AG09319 (cell line): ENCODE data around the gene CC2D1A.
A peak's percentile ranks its signal among the peaks of the same experiment; 100 is the strongest.

Source experiments
- DNase-seq: peaks from one replicate; pipeline ENCODE4 v3.0.0-alpha.2; 2010; ENCODE audit warnings: low read depth; ENCODE audit errors: extremely low read depth
- CTCF ChIP-seq: IDR thresholded peaks from 2 replicates; pipeline ENCODE4 v1.5.1; 2011; ENCODE audit warnings: low read depth, mild to moderate bottlenecking, inconsistent platforms, low read length, moderate library complexity

Gene CC2D1A

GRCh38 chr19:13952154-13952930 lies 46.3 kb downstream of the CC2D1A start, which contains the start of gene DCAF15:
DCAF15 (plus strand) TSS chr19:13952509; CDS start chr19:13952513, 4 bp downstream.
- DNase-seq: peak; percentile 100
- TF ChIP-seq CTCF: no peak

GRCh38 chr19:13952931-13953531 lies 47.0 kb downstream of the CC2D1A start:
- TF ChIP-seq CTCF: peak; percentile 45
- DNase-seq: peak; percentile 31

- TF ChIP-seq CTCF: no peak
- DNase-seq: no peak
Measured at GRCh38 chr19:13954185-13954584, 48.2 kb downstream of the CC2D1A start.

GRCh38 chr19:13955662-13956364 lies 49.8 kb downstream of the CC2D1A start:
- no peak for DNase-seq

GRCh38 chr19:13956365-13956744 lies 50.4 kb downstream of the CC2D1A start:
- TF ChIP-seq CTCF: no peak
- DNase-seq: no peak

More at GRCh38 chr19:13955662-13956364, 49.8 kb downstream of the CC2D1A start:
- TF ChIP-seq CTCF: no peak

- no peak for DNase-seq
- no peak for TF ChIP-seq CTCF
Measured at GRCh38 chr19:13957051-13957450, 51.0 kb downstream of the CC2D1A start.

- TF ChIP-seq CTCF: no peak
- DNase-seq: no peak
Measured at GRCh38 chr19:13958043-13958442, 52.0 kb downstream of the CC2D1A start.
